ENCODE data around the gene GPR108.

- TF ChIP-seq SMC3 (conservative IDR thresholded peaks at IDR 0.05; ENCODE audit: poor library complexity) (no peak), CTCF (IDR thresholded peaks at IDR 0.05; ENCODE audit: poor library complexity, severe bottlenecking) (no peak), RAD21 (conservative IDR thresholded peaks at IDR 0.05) (no peak), EP300 (conservative IDR thresholded peaks at IDR 0.05; ENCODE audit: poor library complexity, severe bottlenecking) (no peak), REST (IDR thresholded peaks at IDR 0.05; ENCODE audit: borderline replicate concordance) (no peak)
Measured at GRCh38 chr19:6739390-6739882, 2.1 kb upstream of the GPR108 start, which contains the start of gene TRIP10.
